ENCODE data around the gene TACR2.

The TACR2 gene

GRCh38 chr10:69360485-69361302 is 56.0 kb downstream of the TACR2 start:
- peak; percentile 92 for DNase-seq (ENCODE audit: low read depth)
- TF ChIP-seq CTCF (IDR thresholded peaks at IDR 0.05; ENCODE audit: control insufficient read depth, extremely low read depth, insufficient read depth): no peak
- H3K4me3 ChIP-seq (ENCODE audit: low read depth, low read length): peak overlapping the region; percentile 17

GRCh38 chr10:69359594-69359993 is 57.1 kb downstream of the TACR2 start:
- DNase-seq (ENCODE audit: low read depth): no peak
- no peak overlapping the region for H3K4me3 ChIP-seq (ENCODE audit: low read depth, low read length)
- no peak for TF ChIP-seq CTCF (IDR thresholded peaks at IDR 0.05; ENCODE audit: control insufficient read depth, extremely low read depth, insufficient read depth)

- no peak for DNase-seq (ENCODE audit: low read depth)
- TF ChIP-seq CTCF (IDR thresholded peaks at IDR 0.05; ENCODE audit: control insufficient read depth, extremely low read depth, insufficient read depth): no peak
- no peak overlapping the region for H3K4me3 ChIP-seq (ENCODE audit: low read depth, low read length)
Observed at GRCh38 chr10:69359148-69359547, 57.6 kb downstream of the TACR2 start.

- no peak overlapping the region for H3K4me3 ChIP-seq (ENCODE audit: low read depth, low read length)
- no peak for DNase-seq (ENCODE audit: low read depth)
- TF ChIP-seq CTCF (IDR thresholded peaks at IDR 0.05; ENCODE audit: control insufficient read depth, extremely low read depth, insufficient read depth): no peak
Observed at GRCh38 chr10:69358148-69358795, 58.4 kb downstream of the TACR2 start.

- DNase-seq (ENCODE audit: low read depth): no peak
- no peak overlapping the region for H3K4me3 ChIP-seq (ENCODE audit: low read depth, low read length)
- no peak for TF ChIP-seq CTCF (IDR thresholded peaks at IDR 0.05; ENCODE audit: control insufficient read depth, extremely low read depth, insufficient read depth)
Observed at GRCh38 chr10:69356187-69356586, 60.5 kb downstream of the TACR2 start.

GRCh38 chr10:69353977-69354635 is 62.6 kb downstream of the TACR2 start:
- no peak overlapping the region for H3K4me3 ChIP-seq (ENCODE audit: low read depth, low read length)
- DNase-seq (ENCODE audit: low read depth): no peak
- TF ChIP-seq CTCF (IDR thresholded peaks at IDR 0.05; ENCODE audit: control insufficient read depth, extremely low read depth, insufficient read depth): no peak
